Astrocyte of the cerebellum (primary cell): ENCODE measurements around the gene ZNF92.
"Not testable (repeated sequence)": the region's sequence is repeated elsewhere in the genome, so short reads cannot be mapped to it uniquely, and the experiment has no call there.

Experiments
- DNase-seq: peaks from one replicate; pipeline ENCODE4 v3.0.0-alpha.2; 2011; ENCODE audit warnings: low read depth
- H3K4me3 ChIP-seq: 2 replicates; pipeline ENCODE4 v1.5.1; 2011; ENCODE audit warnings: mild to moderate bottlenecking, low read depth, low read length, moderate library complexity
- CTCF ChIP-seq: IDR thresholded peaks from 2 replicates; pipeline ENCODE4 v1.5.1; 2012; ENCODE audit warnings: low read length, low read depth, moderate library complexity, mild to moderate bottlenecking; ENCODE audit errors: missing control alignments
- in situ Hi-C: cut with HindIII; loops from 2 replicates; pipeline ENCODE4 v1.10.0; 2017; ENCODE audit warnings: low sequenced_read_pairs

The ZNF92 gene

DNA sequence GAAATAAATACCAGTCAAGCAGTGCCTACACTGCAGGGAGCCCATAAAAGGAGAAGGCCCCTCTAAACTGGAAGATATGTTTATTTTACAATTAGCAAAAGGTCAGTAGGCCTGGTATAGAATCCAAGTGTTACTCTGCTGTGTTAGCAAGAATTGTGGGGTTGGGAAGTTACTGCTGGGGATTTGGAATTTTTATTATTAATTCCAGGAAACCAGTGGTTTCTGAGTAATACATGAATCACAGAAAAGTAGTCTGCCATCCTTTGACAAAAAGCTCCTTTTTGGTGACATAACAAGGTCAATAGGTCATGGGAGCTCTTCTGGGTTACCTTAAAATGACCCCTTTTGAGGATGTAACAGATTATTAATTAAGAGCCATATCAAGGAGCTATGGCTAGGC is 67.4 kb downstream of the ZNF92 start:
- in situ Hi-C loops: no loop called here
- H3K4me3 ChIP-seq: no peak overlapping the region
- peak; percentile 46 for DNase-seq
- no peak for TF ChIP-seq CTCF

DNA sequence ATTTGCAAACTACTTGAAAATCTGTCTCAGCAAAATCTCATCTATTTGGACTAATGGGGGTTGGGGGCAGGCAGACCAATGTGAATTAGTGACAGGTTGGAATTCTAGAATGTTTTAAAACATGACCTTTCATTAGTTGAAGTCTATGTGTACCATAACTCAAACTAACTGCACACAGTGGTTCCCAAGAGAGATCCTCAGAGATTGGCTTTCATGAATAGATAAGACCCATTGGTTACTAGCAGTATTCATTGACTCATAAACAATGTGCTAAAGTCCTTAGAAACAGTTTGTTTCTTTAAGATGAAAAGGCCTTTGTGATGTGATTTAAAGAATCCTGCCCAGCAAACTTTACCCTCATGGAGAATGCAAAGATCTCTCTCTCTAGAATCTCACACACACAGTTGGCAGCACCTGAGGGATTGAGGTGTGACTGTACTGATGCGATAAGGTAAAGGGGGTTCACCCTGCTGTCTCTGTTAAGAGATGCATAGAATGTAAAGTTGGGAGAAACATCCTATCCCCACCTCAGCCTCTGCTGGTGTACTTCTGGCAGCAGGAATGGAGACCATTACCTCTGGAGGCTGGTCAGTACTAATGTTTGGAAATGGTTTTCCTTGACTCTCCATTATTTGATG is 70.7 kb downstream of the ZNF92 start:
- in situ Hi-C loops: no loop called here
- no peak overlapping the region for H3K4me3 ChIP-seq
- TF ChIP-seq CTCF: no peak
- DNase-seq: no peak

DNA sequence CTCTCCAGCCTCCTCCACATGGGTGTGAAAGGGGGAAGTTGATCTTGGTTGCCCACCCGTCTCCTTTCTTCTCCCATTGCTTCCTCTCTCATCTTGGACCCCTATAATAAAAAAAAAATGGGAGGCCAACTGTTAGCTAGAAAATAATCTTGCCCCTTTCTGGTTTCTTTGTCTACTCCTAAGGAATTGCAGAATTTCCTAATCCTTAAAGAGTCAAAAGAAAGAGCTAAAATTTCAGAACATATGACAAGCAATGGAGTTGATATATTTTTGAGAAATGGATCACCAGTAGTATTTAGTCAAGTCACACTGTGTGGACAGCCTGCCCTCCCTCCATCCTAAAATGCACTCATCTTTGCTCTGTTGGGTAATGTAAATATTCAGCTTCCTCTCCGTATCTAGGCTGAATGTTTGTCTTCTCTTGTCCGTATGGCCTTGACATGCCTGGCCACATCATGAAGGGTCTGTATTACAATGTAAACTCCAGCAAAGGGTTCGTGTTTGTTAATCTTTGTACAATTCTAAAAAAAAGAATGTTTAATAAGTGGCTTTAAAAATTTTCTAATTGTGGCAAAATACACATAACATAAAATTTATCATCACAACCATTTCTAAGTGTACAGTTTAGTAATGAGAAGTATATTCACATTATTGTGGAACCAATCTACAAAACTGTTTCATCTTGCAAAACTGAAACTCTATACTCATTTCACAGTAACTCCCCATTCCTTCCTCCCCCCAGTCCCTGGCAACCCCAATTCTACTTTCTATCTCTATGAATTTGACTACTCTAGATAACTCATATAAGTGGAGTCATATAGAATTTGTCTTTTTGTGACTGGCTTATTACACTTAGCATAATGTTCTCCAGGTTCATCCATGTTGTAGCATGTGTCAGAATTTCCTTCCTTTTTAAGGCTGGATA is 71.5 kb downstream of the ZNF92 start:
- TF ChIP-seq CTCF: no peak
- no peak overlapping the region for H3K4me3 ChIP-seq
- DNase-seq: no peak
- in situ Hi-C loops: no loop called here

DNA sequence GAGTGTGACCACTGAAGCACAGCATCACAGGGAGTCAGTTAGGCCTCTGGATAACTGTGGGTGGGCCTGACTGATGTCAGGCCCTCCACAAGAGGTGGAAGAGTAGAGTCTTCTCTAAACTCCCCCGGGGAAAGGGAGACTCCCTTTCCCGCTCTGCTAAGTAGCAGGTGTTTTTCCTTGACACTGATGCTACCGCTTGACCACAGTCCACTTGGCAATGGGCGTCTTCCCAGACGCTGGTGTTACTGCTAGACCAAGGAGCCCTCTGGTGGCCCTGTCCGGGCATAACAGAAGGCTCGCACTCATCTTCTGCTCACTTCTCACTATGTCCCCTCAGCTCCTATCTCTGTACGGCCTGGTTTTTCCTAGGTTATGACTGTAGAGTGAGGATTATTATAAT is 73.4 kb downstream of the ZNF92 start:
- in situ Hi-C loops, H3K4me3 ChIP-seq, DNase-seq: not testable (repeated sequence)
- peak; percentile 22 for TF ChIP-seq CTCF

DNA sequence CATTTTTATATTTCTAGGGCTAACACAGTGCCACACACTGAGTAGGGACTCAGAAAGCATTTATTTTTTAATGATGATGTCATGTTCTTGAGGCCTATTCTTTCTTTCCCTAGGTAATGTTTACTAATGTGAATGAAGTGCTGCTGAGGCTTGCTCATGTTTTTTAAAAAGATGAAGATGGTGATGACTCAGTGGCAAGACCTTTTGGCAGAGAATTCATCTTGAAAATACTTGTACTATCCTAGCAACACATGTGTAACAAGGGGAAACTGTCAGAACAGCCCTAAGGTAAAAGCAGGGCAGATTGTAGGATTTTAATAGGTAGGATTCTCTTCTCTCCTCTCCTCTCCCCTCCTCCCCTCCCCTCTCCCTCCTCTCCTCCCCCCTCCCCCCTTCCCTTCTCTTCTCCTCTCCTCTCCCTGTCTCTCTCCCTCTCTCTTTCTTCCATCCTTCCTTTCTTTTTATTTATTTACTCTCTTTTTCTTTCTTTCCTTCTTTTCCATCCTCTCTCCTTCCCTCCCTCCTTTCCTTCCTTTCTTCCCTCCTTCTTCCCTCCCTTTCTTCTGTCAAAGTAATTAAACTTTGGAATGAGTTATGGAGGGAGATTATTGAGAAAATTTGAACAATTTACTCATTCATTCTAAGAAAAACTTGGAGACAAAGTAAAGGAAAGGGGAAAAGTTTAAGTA is 75.3 kb downstream of the ZNF92 start:
- no peak overlapping the region for H3K4me3 ChIP-seq
- no peak for TF ChIP-seq CTCF
- in situ Hi-C loops: no loop called here
- peak; percentile 49 for DNase-seq

DNA sequence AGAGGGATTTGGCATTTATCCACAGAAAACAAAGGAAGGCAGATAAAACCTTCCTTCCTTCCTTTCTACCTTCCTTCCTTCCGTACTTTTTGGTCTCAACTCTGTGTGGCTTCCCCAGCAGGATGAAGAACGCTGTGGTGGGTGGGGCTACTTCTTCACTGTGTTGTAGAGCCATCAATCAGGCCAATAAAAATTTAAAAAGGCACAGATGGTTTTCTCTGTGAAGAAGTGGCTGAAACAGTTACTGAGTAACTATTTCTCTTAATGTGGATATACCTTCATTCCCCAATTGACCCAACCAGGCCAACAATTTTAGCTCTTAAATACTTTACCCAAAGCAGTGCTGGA is 75.8 kb downstream of the ZNF92 start:
- H3K4me3 ChIP-seq: no peak overlapping the region
- no peak for DNase-seq
- in situ Hi-C loops: no loop called here
- no peak for TF ChIP-seq CTCF
